Epithelial cell of esophagus (primary cell): ENCODE measurements around the gene AMY2B.
"Not testable (repeated sequence)": the region's sequence is repeated elsewhere in the genome, so short reads cannot be mapped to it uniquely, and the experiment has no call there.

ENCODE experiments used
- DNase-seq: peaks from one replicate; pipeline ENCODE4 v3.0.0; 2010; ENCODE audit warnings: low read depth
- H3K4me3 ChIP-seq: 2 replicates; pipeline ENCODE4 v1.5.1; 2011; ENCODE audit warnings: mild to moderate bottlenecking, low read length, control low read depth
- CTCF ChIP-seq: IDR thresholded peaks from 2 replicates; pipeline ENCODE4 v1.5.1; 2011; ENCODE audit warnings: low read depth, mild to moderate bottlenecking, low read length, control low read depth, inconsistent platforms; ENCODE audit not compliant: insufficient read depth; ENCODE audit errors: missing control alignments

Gene AMY2B

GRCh38 chr1:103569493-103569892 lies 1.9 kb upstream of the AMY2B start:
- no peak for DNase-seq
- TF ChIP-seq CTCF = no peak
- H3K4me3 ChIP-seq = no peak overlapping the region

GRCh38 chr1:103576065-103576464 lies 4.7 kb downstream of the AMY2B start:
- H3K4me3 ChIP-seq = no peak overlapping the region
- TF ChIP-seq CTCF = no peak
- DNase-seq = no peak

- DNase-seq, H3K4me3 ChIP-seq: not testable (repeated sequence)
Observed at GRCh38 chr1:103576784-103577183, 5.4 kb downstream of the AMY2B start.

- TF ChIP-seq CTCF = no peak
- H3K4me3 ChIP-seq = no peak overlapping the region
- no peak for DNase-seq
Observed at GRCh38 chr1:103582464-103582863, 11.1 kb downstream of the AMY2B start.

GRCh38 chr1:103583887-103584286 lies 12.5 kb downstream of the AMY2B start:
- no peak overlapping the region for H3K4me3 ChIP-seq
- DNase-seq = no peak
- TF ChIP-seq CTCF = no peak

GRCh38 chr1:103584537-103584936 lies 13.1 kb downstream of the AMY2B start:
- H3K4me3 ChIP-seq = no peak overlapping the region
- TF ChIP-seq CTCF = no peak
- DNase-seq = no peak

- not testable (repeated sequence) for DNase-seq, H3K4me3 ChIP-seq
Observed at GRCh38 chr1:103602740-103603139, 31.4 kb downstream of the AMY2B start.

- no peak for TF ChIP-seq CTCF
- no peak for DNase-seq
- H3K4me3 ChIP-seq = no peak overlapping the region
Observed at GRCh38 chr1:103616362-103616761, 45.0 kb downstream of the AMY2B start.

- not testable (repeated sequence) for DNase-seq, H3K4me3 ChIP-seq
Observed at GRCh38 chr1:103616994-103617477, 45.6 kb downstream of the AMY2B start, which contains the start of gene AMY2A. AMY2A (plus strand) TSS chr1:103617427; CDS start chr1:103617441, 14 bp downstream.

- DNase-seq = not testable (repeated sequence)
Observed at GRCh38 chr1:103627436-103627835, 56.0 kb downstream of the AMY2B start.

More at GRCh38 chr1:103627436-103627835, 56.0 kb downstream of the AMY2B start:
- not testable (repeated sequence) for H3K4me3 ChIP-seq
